ENCODE measurements around the gene ZFP92.

DNA sequence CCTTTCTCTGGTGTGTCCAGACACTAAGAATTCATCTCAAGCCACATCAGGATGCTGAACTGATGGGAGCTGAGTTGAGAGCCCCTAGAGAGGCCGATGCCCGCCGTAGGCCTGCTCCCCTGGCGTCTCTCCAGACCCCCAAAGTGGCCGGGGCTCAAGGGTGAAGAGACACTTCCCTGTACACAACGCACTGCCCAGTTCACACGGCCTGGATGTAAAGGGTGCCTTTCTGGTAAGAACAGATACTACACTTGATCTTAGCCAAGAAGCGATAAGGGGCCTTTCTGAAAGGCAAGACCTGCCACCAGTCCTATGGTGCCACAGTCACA, 39.6 kb downstream of the ZFP92 start:
- TF ChIP-seq MXI1 (conservative IDR thresholded peaks at IDR 0.05; ENCODE audit: poor library complexity, severe bottlenecking) (no peak), TAF1 (IDR thresholded peaks at IDR 0.05; ENCODE audit: low read depth) (no peak), POLR2AphosphoS5 (IDR thresholded peaks at IDR 0.05) (no peak), EZH2 (IDR thresholded peaks at IDR 0.05; ENCODE audit: borderline replicate concordance, insufficient read depth, low read length, poor library complexity, severe bottlenecking) (no peak)
- TF ChIP-seq, protein P1, sequence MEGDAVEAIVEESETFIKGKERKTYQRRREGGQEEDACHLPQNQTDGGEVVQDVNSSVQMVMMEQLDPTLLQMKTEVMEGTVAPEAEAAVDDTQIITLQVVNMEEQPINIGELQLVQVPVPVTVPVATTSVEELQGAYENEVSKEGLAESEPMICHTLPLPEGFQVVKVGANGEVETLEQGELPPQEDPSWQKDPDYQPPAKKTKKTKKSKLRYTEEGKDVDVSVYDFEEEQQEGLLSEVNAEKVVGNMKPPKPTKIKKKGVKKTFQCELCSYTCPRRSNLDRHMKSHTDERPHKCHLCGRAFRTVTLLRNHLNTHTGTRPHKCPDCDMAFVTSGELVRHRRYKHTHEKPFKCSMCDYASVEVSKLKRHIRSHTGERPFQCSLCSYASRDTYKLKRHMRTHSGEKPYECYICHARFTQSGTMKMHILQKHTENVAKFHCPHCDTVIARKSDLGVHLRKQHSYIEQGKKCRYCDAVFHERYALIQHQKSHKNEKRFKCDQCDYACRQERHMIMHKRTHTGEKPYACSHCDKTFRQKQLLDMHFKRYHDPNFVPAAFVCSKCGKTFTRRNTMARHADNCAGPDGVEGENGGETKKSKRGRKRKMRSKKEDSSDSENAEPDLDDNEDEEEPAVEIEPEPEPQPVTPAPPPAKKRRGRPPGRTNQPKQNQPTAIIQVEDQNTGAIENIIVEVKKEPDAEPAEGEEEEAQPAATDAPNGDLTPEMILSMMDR (IDR thresholded peaks at IDR 0.05; ENCODE audit: poor library complexity, severe bottlenecking): no peak

Data from neural cell (in vitro differentiated cells).